Measurements from ENCODE around the gene ONECUT3. TPM values are rescaled to one million over a fixed set of nuclear protein-coding genes. Genes with fewer than 3 reads are reported as not detected.

Gene ONECUT3
- polyA plus RNA-seq, 1 of the 3 experiments (the other 2 are of a cell fraction) = not detected

DNA sequence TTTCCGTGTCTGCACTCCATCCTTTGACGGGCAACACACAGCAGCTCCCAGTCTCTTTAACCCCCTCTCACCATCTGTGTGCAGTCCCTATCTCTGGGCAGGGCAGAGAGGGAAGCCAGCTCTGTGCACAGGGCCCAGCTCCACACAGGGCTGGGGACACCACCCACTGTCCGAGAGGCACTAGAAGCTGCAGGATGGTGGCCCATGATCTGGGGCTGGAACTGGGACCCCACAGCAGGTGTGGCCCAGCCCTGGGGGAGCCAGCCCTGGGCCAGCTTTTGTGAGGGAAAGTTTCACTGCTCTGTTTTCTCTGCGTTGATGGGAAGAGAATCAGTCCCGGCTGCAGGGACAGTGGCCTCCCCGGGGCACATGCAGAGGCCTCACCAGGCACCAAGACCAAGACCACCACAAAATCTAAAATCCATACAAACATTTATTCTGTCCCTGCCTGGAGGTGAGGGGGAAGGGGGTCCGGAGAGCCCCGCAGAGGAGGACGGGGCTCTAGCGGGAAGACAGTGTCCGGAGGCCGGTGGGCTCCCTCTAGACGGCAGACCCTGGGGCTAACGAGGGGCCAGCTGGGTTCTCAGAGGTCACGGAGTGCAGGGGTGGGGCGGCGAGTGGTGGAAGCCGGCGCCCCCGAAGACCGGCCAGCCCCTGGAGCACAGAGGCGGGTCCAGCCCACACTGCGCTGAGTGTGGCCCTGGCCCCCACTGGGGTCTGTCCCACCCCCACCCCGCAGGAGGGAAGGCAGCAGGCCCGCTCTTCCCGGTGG lies 61.7 kb downstream of the ONECUT3 start:
- ChIA-PET POLR2A (no interaction called here), CTCF (interaction anchor here (0.6 to 3.4 kb wide), 7 partner anchors 11 to 126 kb away, joined by 3 to 33 read pairs (median 4); no protein-coding TSS in a partner anchor)
- H3K79me2 ChIP-seq (ENCODE audit: insufficient read depth) = no peaks in the 10 kb centered on the region

More for the DNA sequence above, 61.7 kb downstream of the ONECUT3 start:
- H3K9me3 ChIP-seq = no peaks in the 10 kb centered on the region
- H4K20me1 ChIP-seq (ENCODE audit: insufficient read depth) = no peaks in the 10 kb centered on the region
- no peak overlapping the region for H3K27ac ChIP-seq (ENCODE audit: low read depth in 2 of 2, low read length in 1 of 2)
- H2AFZ ChIP-seq (ENCODE audit: low read depth) = no peak overlapping the region
- H3K9me2 ChIP-seq = no peaks in the 10 kb centered on the region
- H3K9ac ChIP-seq = no peak overlapping the region
- 97% methylated on average over 25 of the region's 26 CpGs for WGBS (ENCODE audit: low lambda C conversion rate)
- no peaks in the 10 kb centered on the region for H3K27me3 ChIP-seq (ENCODE audit: insufficient read depth)
- DNase-seq = no peak
- peaks cover 0 to 42% of the 10 kb centered on the region in 2 experiments for H3K36me3 ChIP-seq (replicated peaks in 1 of 2; ENCODE audit: control insufficient read depth in 1 of 2, insufficient read depth in 2 of 2, low read length in 1 of 2)
- H3F3A ChIP-seq (replicated peaks; ENCODE audit: insufficient read depth) = peaks cover 4% of the 10 kb centered on the region
- no peak overlapping the region for H3K4me3 ChIP-seq (ENCODE audit: low read depth in 2 of 2, low read length in 1 of 2)
- TF ChIP-seq, protein P1, sequence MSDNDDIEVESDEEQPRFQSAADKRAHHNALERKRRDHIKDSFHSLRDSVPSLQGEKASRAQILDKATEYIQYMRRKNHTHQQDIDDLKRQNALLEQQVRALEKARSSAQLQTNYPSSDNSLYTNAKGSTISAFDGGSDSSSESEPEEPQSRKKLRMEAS (IDR thresholded peaks at IDR 0.05; ENCODE audit: low read depth) = no peak
- TF ChIP-seq TAF1 (IDR thresholded peaks at IDR 0.05; ENCODE audit: borderline replicate concordance, low read depth, low read length) (no peak), YY1 (IDR thresholded peaks at IDR 0.05; ENCODE audit: low read depth) (no peak), SIN3A (IDR thresholded peaks at IDR 0.05; ENCODE audit: borderline replicate concordance, low read depth, low read length) (no peak), FOXM1 (IDR thresholded peaks at IDR 0.05; ENCODE audit: low read depth) (no peak), SMC3 (IDR thresholded peaks at IDR 0.05; ENCODE audit: low read depth, low read length) (no peak), GABPA (IDR thresholded peaks at IDR 0.05; ENCODE audit: low read depth) (no peak), GATA2 (CRISPR knock-in tag; IDR thresholded peaks at IDR 0.05) (no peak), MEF2A (IDR thresholded peaks at IDR 0.05; ENCODE audit: borderline replicate concordance, low read depth) (no peak), FOXJ3 (CRISPR knock-in tag; IDR thresholded peaks at IDR 0.05) (no peak), EP300 (IDR thresholded peaks at IDR 0.05; ENCODE audit: borderline replicate concordance in 1 of 2, low read depth in 1 of 2, low read length in 1 of 2) (no peak), FOSL2 (IDR thresholded peaks at IDR 0.05; ENCODE audit: borderline replicate concordance, low read depth) (no peak), EZH2phosphoT487 (IDR thresholded peaks at IDR 0.05; ENCODE audit: borderline replicate concordance, low read depth) (no peak), NRF1 (IDR thresholded peaks at IDR 0.05; ENCODE audit: low read depth, low read length) (no peak)
- TF ChIP-seq, protein P2, sequence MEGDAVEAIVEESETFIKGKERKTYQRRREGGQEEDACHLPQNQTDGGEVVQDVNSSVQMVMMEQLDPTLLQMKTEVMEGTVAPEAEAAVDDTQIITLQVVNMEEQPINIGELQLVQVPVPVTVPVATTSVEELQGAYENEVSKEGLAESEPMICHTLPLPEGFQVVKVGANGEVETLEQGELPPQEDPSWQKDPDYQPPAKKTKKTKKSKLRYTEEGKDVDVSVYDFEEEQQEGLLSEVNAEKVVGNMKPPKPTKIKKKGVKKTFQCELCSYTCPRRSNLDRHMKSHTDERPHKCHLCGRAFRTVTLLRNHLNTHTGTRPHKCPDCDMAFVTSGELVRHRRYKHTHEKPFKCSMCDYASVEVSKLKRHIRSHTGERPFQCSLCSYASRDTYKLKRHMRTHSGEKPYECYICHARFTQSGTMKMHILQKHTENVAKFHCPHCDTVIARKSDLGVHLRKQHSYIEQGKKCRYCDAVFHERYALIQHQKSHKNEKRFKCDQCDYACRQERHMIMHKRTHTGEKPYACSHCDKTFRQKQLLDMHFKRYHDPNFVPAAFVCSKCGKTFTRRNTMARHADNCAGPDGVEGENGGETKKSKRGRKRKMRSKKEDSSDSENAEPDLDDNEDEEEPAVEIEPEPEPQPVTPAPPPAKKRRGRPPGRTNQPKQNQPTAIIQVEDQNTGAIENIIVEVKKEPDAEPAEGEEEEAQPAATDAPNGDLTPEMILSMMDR (IDR thresholded peaks at IDR 0.05) = no peak
- TF ChIP-seq, protein P3, sequence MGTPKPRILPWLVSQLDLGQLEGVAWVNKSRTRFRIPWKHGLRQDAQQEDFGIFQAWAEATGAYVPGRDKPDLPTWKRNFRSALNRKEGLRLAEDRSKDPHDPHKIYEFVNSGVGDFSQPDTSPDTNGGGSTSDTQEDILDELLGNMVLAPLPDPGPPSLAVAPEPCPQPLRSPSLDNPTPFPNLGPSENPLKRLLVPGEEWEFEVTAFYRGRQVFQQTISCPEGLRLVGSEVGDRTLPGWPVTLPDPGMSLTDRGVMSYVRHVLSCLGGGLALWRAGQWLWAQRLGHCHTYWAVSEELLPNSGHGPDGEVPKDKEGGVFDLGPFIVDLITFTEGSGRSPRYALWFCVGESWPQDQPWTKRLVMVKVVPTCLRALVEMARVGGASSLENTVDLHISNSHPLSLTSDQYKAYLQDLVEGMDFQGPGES (IDR thresholded peaks at IDR 0.05; ENCODE audit: low read depth, low read length) = no peak
- no peak overlapping the region for H3K4me2 ChIP-seq
- H3K4me1 ChIP-seq (ENCODE audit: control insufficient read depth in 1 of 2, insufficient read depth in 2 of 2, low read depth in 1 of 2, low read length in 1 of 2) = peaks cover 0 to 14% of the 10 kb centered on the region in 2 experiments; a peak in 1 of 4 replicates
